ENCODE measurements around the gene ZSWIM1.

ZSWIM1 gene

DNA sequence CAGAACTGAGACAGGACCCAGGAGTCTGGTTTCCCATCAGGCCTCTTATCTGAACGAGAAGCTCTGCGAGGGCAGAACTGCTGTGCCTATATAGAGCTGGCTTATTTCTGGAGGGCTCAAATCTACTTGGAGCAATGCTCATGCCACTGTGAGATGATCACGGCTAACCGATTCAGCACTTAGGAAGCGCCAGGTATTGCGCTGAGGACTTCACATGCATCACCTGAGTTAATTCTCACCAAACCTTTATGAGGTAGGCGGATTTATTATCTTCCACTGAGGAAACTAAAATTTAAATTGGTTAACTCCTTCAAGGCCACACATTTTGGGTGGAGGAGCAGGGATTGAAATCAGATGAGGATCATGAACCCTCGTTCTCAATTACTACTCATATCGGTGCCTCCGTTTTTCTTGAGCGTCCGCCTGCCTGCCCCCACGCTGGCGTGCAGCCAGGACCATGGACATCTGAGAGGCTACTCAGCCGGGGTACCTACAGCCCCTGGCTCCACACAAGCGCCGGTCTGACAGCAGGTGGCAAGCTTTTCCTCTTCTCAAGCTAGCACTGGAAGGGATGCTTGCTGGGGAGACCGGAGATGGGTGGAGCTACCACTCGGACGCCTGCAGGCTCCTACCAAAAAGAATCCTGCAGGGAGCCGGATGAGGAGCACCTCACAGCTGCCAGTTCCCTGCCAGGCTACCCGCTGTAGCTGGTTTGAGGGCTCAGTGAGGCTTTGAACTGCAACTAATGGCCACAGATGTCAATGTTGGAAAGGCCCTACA is 52.4 kb downstream of the ZSWIM1 start:
- H3K9me2 ChIP-seq (replicated peaks; ENCODE audit: insufficient read depth, low read length), result no peaks in the 10 kb centered on the region
- TF ChIP-seq EZH2 (optimal IDR thresholded peaks at IDR 0.05; ENCODE audit: low read depth, low read length), result no peak
- TF ChIP-seq EZH2phosphoT487 (IDR thresholded peaks at IDR 0.05; ENCODE audit: low read length), result no peak
- TF ChIP-seq, protein P1, sequence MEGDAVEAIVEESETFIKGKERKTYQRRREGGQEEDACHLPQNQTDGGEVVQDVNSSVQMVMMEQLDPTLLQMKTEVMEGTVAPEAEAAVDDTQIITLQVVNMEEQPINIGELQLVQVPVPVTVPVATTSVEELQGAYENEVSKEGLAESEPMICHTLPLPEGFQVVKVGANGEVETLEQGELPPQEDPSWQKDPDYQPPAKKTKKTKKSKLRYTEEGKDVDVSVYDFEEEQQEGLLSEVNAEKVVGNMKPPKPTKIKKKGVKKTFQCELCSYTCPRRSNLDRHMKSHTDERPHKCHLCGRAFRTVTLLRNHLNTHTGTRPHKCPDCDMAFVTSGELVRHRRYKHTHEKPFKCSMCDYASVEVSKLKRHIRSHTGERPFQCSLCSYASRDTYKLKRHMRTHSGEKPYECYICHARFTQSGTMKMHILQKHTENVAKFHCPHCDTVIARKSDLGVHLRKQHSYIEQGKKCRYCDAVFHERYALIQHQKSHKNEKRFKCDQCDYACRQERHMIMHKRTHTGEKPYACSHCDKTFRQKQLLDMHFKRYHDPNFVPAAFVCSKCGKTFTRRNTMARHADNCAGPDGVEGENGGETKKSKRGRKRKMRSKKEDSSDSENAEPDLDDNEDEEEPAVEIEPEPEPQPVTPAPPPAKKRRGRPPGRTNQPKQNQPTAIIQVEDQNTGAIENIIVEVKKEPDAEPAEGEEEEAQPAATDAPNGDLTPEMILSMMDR (IDR thresholded peaks at IDR 0.05; ENCODE audit: low read length), result peak; percentile 42
- peaks cover 4% of the 10 kb centered on the region; the same call in 1 of the 2 replicates for H3K4me1 ChIP-seq (ENCODE audit: low read length)
- peak overlapping the region; percentile 97 for H3K4me3 ChIP-seq (ENCODE audit: low read length)
- peaks cover 36% of the 10 kb centered on the region for H3K79me2 ChIP-seq (ENCODE audit: low read length)
- H3K4me2 ChIP-seq (ENCODE audit: low read depth, low read length), result peak overlapping the region; percentile 87
- H3K9ac ChIP-seq (ENCODE audit: low read length), result peak overlapping the region; percentile 100; the same call in 1 of the 2 replicates
- peak overlapping the region; percentile 93; the same call in 1 of the 2 replicates for H3K27ac ChIP-seq (ENCODE audit: low read length)
- H4K20me1 ChIP-seq (ENCODE audit: insufficient read depth, low read length), result no peaks in the 10 kb centered on the region
- no peaks in the 10 kb centered on the region for H3K9me3 ChIP-seq (replicated peaks; ENCODE audit: insufficient read depth, low read length)
- DNase-seq, result peak; percentile 76
- H3K36me3 ChIP-seq (replicated peaks; ENCODE audit: insufficient read depth, low read length), result peaks cover 2% of the 10 kb centered on the region; the same call in 1 of the 2 replicates
- H2AFZ ChIP-seq (ENCODE audit: low read length), result peak overlapping the region; percentile 63
- peaks cover 4% of the 10 kb centered on the region; the same call in 1 of the 2 replicates for H3F3A ChIP-seq (ENCODE audit: insufficient read depth, low read length)
- H3K27me3 ChIP-seq (replicated peaks; ENCODE audit: insufficient read depth, low read length), result no peaks in the 10 kb centered on the region

DNA sequence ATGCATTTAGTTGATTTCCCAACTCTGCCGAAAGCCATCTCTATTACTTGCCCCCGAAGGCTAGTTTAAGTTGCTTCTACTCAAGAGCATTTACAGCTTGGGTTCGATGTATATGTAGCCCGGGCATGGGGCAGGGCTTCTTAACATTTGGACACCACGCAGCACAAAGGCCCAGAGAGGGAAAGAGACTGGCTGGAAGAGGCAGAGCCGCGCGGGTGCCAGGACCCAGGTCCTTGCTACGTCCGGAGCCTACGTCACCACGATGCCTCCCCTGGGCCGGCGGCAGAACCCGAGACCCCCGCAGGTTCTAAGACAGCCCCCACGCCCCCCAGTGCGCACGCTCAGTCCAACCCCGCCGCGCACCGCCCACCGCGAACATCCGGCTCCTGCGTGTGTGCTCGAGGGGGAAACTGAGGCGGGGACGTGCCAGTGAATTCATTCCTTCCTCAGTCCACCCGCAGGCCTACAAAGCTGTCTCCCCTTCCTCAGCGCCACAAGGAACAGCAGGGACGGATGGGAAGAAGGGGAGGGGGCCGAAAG is 53.1 kb downstream of the ZSWIM1 start:
- Histone ChIP-seq H3K36me3 (replicated peaks; ENCODE audit: insufficient read depth, low read length) (peaks cover 2% of the 10 kb centered on the region; the same call in 1 of the 2 replicates), H3K27ac (ENCODE audit: low read length) (peak overlapping the region; percentile 93; the same call in 1 of the 2 replicates), H3K27me3 (replicated peaks; ENCODE audit: insufficient read depth, low read length) (no peaks in the 10 kb centered on the region), H3K9ac (ENCODE audit: low read length) (peak overlapping the region; percentile 100), H3K79me2 (ENCODE audit: low read length) (peaks cover 36% of the 10 kb centered on the region), H3K4me2 (ENCODE audit: low read depth, low read length) (peak overlapping the region; percentile 87), H2AFZ (ENCODE audit: low read length) (peak overlapping the region; percentile 63), H3K4me3 (ENCODE audit: low read length) (peak overlapping the region; percentile 97), H3K4me1 (ENCODE audit: low read length) (peaks cover 4% of the 10 kb centered on the region; the same call in 1 of the 2 replicates), H3F3A (ENCODE audit: insufficient read depth, low read length) (peaks cover 4% of the 10 kb centered on the region; the same call in 1 of the 2 replicates), H4K20me1 (ENCODE audit: insufficient read depth, low read length) (no peaks in the 10 kb centered on the region), H3K9me3 (replicated peaks; ENCODE audit: insufficient read depth, low read length) (no peaks in the 10 kb centered on the region), H3K9me2 (replicated peaks; ENCODE audit: insufficient read depth, low read length) (no peaks in the 10 kb centered on the region)
- TF ChIP-seq EZH2phosphoT487 (IDR thresholded peaks at IDR 0.05; ENCODE audit: low read length), result no peak
- TF ChIP-seq, protein P1 (IDR thresholded peaks at IDR 0.05; ENCODE audit: low read length), result no peak
- no peak for TF ChIP-seq EZH2 (optimal IDR thresholded peaks at IDR 0.05; ENCODE audit: low read depth, low read length)
- DNase-seq, result peak; percentile 39
